Measurements from ENCODE around the gene GPR22.
A peak's percentile ranks its signal among the peaks of the same experiment; 100 is the strongest.

The GPR22 gene

DNA sequence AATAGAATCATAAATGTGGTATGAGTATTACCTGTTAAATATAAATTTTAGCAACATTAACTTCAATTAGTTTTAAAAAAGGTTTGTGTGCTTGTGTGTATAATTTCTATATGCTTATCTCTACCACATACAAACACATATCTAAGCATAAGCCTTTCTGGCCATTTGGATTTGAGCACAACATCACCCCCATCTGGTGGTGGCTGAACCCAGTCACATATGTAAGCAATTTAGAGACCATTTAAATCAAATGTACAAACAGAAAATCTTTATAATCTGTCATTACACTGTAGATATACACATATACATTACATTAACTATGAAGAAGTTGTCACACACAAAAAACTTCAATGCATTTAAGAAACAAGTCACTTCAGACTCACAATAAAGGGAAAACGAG, 31.7 kb downstream of the GPR22 start:
- peak; percentile 17 for DNase-seq (ENCODE audit: extremely low spot score)
- TF ChIP-seq, protein P1, sequence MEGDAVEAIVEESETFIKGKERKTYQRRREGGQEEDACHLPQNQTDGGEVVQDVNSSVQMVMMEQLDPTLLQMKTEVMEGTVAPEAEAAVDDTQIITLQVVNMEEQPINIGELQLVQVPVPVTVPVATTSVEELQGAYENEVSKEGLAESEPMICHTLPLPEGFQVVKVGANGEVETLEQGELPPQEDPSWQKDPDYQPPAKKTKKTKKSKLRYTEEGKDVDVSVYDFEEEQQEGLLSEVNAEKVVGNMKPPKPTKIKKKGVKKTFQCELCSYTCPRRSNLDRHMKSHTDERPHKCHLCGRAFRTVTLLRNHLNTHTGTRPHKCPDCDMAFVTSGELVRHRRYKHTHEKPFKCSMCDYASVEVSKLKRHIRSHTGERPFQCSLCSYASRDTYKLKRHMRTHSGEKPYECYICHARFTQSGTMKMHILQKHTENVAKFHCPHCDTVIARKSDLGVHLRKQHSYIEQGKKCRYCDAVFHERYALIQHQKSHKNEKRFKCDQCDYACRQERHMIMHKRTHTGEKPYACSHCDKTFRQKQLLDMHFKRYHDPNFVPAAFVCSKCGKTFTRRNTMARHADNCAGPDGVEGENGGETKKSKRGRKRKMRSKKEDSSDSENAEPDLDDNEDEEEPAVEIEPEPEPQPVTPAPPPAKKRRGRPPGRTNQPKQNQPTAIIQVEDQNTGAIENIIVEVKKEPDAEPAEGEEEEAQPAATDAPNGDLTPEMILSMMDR (IDR thresholded peaks at IDR 0.05; ENCODE audit: control extremely low read depth, extremely low read depth, low read depth, missing control alignments): peak; percentile 53
- POLR2A ChIA-PET: no interaction called here
- CTCF ChIA-PET: interaction anchor here (0.7 to 2.4 kb wide), 5 partner anchors 9 to 354 kb away, joined by 3 to 12 read pairs (median 3); no protein-coding TSS in a partner anchor

DNA sequence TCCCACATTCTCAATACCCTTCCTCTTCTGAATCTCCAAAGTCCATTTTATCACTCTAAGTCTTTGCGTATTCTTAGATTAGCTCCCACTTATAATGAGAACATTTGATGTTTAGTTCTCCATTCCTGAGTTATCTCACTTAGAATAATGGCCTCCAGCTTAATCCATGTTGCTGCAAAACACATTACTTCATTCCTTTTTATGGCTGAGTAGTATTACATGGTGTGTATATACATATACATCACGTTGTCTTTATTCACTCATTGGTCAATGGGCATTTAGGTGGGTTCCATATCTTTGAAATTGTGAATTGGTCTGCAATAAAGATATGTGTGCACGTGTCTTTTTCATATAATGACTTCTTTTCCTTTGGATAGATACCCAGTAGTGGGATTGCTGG, 32.3 kb downstream of the GPR22 start:
- CTCF ChIA-PET: interaction anchor here (1.3 to 2.4 kb wide), 3 partner anchors 10 to 354 kb away, joined by 3 to 12 read pairs (median 8); no protein-coding TSS in a partner anchor
- no peak for DNase-seq (ENCODE audit: extremely low spot score)
- POLR2A ChIA-PET: no interaction called here
- TF ChIP-seq, protein P1 (IDR thresholded peaks at IDR 0.05; ENCODE audit: control extremely low read depth, extremely low read depth, low read depth, missing control alignments): no peak

DNA sequence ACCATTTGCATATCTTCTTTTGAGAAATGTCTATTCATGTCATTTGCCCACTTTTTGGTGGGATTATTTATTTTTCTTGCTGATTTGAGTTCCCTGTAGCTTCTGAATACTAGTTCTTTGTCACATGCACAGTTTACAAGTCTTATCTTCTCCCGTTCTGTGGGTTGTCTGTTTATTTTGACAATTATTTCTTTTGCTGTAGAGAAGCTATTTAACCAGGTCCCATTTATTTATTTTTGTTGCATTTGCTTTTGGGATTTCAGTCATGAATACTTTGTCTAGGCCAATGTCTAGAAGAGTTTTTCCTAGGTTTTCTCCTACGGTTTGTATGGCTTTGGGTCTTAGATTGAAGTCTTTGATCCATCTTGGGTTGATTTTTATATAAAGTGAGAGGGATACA, 32.9 kb downstream of the GPR22 start:
- no peak for DNase-seq (ENCODE audit: extremely low spot score)
- POLR2A ChIA-PET: no interaction called here
- TF ChIP-seq, protein P1 (IDR thresholded peaks at IDR 0.05; ENCODE audit: control extremely low read depth, extremely low read depth, low read depth, missing control alignments): no peak
- CTCF ChIA-PET: interaction anchor here (2.4 kb wide), 1 partner anchor 39 kb away, joined by 8 read pairs; no protein-coding TSS in a partner anchor

DNA sequence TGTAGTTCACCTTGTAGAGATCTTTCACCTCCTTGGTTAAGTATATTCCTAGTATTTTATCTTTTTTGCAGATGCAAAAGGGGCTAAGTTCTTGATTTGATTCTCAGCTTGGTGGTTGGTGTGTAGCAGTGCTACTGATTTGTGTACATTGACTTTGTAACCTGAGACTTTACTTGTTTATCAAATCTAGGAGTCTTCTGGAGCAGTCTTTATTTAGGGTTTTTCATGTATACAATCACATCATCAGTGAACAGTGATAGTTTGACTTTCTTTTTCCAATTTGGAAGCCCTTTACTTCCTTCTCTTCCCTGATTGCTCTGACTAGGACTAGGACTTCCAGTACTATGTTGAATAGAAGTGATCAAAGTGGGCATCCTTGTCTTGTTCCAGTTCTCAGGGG, 33.8 kb downstream of the GPR22 start:
- ChIA-PET POLR2A (no interaction called here), CTCF (no interaction called here)
- TF ChIP-seq, protein P1 (IDR thresholded peaks at IDR 0.05; ENCODE audit: control extremely low read depth, extremely low read depth, low read depth, missing control alignments): no peak
- no peak for DNase-seq (ENCODE audit: extremely low spot score)

DNA sequence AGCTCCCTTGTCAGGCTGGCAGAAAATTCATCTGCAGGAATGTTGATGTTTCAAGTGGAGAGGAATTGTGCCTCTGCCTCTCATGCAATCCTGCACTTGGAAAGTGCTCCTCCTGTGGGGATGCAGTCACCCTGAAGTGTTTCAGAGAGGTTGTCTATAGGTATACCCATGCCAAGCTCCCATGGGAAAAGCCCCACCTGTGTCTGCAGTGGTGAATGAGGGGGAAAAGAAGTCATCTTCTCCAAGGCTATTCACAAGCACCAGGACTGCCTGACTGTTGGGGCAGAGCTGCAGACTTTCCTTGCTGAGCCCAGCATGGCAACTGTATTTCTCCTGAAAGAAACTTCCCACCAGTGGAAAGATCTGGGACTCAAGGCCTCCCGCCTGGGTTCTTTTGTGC, 35.5 kb downstream of the GPR22 start:
- no peak for DNase-seq (ENCODE audit: extremely low spot score)
- POLR2A ChIA-PET: interaction anchor here (0.9 kb wide), 1 partner anchor 336 kb away, joined by 3 read pairs; the partner anchor contains the start of gene HBP1
- CTCF ChIA-PET: interaction anchor here (1.5 kb wide), 1 partner anchor 12 kb away, joined by 3 read pairs; no protein-coding TSS in a partner anchor
- TF ChIP-seq, protein P1 (IDR thresholded peaks at IDR 0.05; ENCODE audit: control extremely low read depth, extremely low read depth, low read depth, missing control alignments): no peak

DNA sequence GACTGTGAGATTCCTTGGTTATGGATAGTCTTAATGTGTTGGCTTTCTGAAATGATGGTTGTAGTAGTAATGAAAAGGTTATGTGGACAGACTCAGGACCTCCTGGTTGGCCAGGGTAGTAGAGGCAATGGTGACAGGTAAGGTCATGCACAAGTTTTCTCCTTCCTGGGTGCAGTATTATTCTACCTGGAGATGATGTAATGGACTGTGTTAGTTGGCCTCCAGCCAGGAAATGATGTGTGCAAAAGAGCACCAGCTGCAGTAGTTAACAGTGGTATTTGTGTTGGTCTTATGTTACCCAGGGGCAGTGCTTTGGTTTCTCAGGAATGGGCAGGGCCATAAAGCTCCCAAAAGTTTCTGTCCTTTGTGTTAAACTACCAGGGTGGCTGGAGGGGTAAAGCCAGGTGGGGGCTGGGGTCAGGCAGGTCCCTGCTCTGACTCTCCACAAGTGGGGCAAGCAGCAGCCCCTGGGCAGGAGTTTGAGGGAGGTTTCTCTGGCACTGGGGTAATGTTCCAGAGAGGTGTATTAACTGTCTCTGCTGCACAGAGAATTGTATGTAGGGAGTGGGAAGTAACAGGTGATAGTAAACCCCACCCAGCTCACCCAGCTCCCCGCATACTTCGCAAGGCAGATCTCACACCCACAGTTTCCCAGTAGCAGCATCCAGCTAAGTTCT, 36.3 kb downstream of the GPR22 start:
- DNase-seq (ENCODE audit: extremely low spot score): no peak
- ChIA-PET CTCF (interaction anchor here (1.2 kb wide), 1 partner anchor 25 kb away, joined by 4 read pairs; no protein-coding TSS in a partner anchor), POLR2A (no interaction called here)
- TF ChIP-seq, protein P1 (IDR thresholded peaks at IDR 0.05; ENCODE audit: control extremely low read depth, extremely low read depth, low read depth, missing control alignments): no peak

All from GM10248 (cell line).